Stimulated activated naive CD8-positive, alpha-beta T cell treated with anti-CD3 and anti-CD28 coated beads, Interleukin-15, amount 100 ng/mL, for 72 hours (primary cell): ENCODE results near the gene MSX2.

ENCODE experiments used
- ATAC-seq: fragments of 150-1000 bp; cut with Tn5 transposase; 2 replicates; pipeline ENCODE4 v1.10.0; 2021; ENCODE audit warnings: mild to moderate bottlenecking, moderate library complexity
- DNase-seq, 2 donors: peaks; one replicate each; pipeline ENCODE4 v3.0.0; 2021 to 2022
- H3K27ac Mint-ChIP-seq, 2 donors: one replicate each; pipeline ENCODE4 v1.8.0; 2022; ENCODE audit warnings: mild to moderate bottlenecking in 2 of 2, mixed read lengths in 2 of 2, moderate library complexity in 2 of 2
- H3K27me3 Mint-ChIP-seq: one replicate; pipeline ENCODE4 v1.8.0; 2022; ENCODE audit warnings: mixed read lengths
- H3K4me1 Mint-ChIP-seq: one replicate; pipeline ENCODE4 v1.8.0; 2022; ENCODE audit warnings: mild to moderate bottlenecking, mixed read lengths
- H3K4me3 Mint-ChIP-seq, 2 donors: one replicate each; pipeline ENCODE4 v1.8.0; 2022; ENCODE audit warnings: mild to moderate bottlenecking in 2 of 2, mixed read lengths in 2 of 2, moderate library complexity in 1 of 2
- H3K9me3 Mint-ChIP-seq, 2 donors: one replicate each; pipeline ENCODE4 v1.8.0; 2022; ENCODE audit warnings: mixed read lengths in 2 of 2

Gene MSX2

DNA sequence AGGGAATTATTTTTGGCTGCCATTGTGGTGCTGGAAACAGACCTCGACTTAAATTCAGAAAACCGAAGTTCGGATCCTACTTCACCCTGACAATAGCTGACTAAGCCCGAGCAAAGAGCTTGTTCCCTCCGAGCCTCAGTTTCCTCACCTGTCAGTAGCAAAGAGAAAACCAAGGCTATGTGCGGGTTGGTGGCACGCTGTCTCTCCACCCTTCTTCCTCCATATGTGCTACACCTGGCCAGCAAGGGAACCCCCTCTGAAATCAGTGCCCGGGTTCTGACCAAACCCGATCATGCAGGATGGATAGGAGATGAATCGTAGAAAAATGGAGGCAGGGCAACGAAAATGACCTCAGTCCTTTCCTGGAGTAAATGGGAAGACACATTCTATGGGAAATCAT, 16.7 kb upstream of the MSX2 start:
- no peak for DNase-seq
- no peak overlapping the region for H3K4me3 Mint-ChIP-seq
- no peak for ATAC-seq
- H3K27me3 Mint-ChIP-seq, result peaks cover 16% of the 10 kb centered on the region
- no peaks in the 10 kb centered on the region for H3K4me1 Mint-ChIP-seq
- no peaks in the 10 kb centered on the region for H3K9me3 Mint-ChIP-seq
- H3K27ac Mint-ChIP-seq, result no peak overlapping the region

GRCh38 chr5:174708476-174709207, 15.7 kb upstream of the MSX2 start:
- Mint-ChIP-seq H3K4me1 (no peaks in the 10 kb centered on the region), H3K4me3 (no peak overlapping the region)
- ATAC-seq, result no peak

DNA sequence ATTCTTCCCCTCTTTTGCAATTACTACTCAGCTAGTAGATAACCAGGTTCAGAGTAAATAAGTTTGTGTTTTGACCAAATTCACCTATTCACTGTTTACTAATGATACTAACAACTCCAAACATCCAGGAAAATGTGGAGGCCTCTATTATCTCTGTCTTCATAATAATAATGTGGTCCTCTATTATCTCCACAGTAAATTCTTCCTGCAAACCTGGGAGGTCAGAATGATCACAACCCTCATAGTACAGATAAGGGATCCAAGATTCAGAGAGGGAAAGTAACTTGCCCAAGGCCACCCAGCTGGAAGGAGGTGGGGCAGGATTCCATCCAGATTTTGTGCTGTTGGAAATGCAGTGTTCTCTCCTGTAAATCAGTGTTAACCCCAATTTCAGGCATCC, 9.6 kb upstream of the MSX2 start:
- no peak for ATAC-seq

More at GRCh38 chr5:174708476-174709207, 15.7 kb upstream of the MSX2 start:
- no peaks in the 10 kb centered on the region for H3K9me3 Mint-ChIP-seq
- peaks cover 20% of the 10 kb centered on the region for H3K27me3 Mint-ChIP-seq
- DNase-seq, result no peak
- H3K27ac Mint-ChIP-seq, result no peak overlapping the region

DNA sequence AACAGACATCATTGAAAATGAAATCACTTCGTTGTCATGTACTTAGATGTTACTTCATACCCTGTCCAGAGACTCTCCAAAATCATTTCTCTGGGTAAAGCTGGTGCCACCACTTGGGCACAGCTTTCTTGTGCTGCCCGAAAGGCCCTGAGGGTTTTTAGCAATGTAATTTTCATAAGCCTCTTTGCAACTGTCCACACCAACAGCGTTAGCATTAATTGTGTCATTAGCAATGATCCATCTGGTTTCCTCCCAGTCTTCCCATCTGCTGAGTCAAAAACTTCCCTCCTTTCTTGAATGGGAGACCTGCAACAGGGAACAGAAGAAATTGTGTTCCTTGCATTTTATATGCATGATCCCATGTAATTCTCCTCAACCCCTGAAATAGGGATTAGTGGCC, 8.6 kb upstream of the MSX2 start:
- no peak for ATAC-seq
- Mint-ChIP-seq H3K9me3 (no peaks in the 10 kb centered on the region), H3K4me1 (peaks cover 6% of the 10 kb centered on the region), H3K27me3 (peaks cover 47% of the 10 kb centered on the region), H3K27ac (no peak overlapping the region), H3K4me3 (no peak overlapping the region)
- no peak for DNase-seq

More for the DNA sequence above, 9.6 kb upstream of the MSX2 start:
- Mint-ChIP-seq H3K27ac (no peak overlapping the region), H3K4me1 (no peaks in the 10 kb centered on the region), H3K27me3 (peaks cover 36% of the 10 kb centered on the region), H3K4me3 (no peak overlapping the region), H3K9me3 (no peaks in the 10 kb centered on the region)
- DNase-seq, result no peak

DNA sequence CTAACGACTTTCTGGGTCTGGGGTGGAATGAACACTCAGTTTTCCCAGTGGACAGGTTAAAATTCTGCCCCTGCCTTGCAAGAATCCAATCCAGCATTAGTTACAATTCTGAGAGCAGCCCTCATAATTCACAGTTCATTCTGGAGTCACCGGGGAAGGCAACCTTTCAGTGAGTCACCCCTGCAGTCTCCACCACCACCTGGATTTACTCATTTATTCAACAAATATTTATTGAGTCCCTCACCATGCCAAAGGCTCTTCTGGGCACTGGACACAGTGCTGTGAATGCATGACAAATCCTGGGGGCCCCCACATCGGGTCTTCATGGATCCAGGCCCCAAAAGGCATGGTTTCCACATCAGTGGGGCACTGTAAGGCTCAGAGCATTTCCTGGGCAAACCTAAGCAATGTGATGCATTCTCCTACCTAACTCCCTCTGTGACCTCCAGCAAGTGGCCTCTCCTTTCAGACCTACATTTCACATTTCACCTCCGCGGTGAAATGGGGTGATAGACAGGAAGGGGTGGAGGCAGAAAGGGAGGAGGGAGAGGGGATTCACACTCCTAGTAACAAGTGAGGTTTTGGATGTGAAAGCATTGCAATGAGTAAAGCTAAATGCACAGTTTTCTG, 6.4 kb upstream of the MSX2 start:
- H3K4me3 Mint-ChIP-seq, result no peak overlapping the region
- peaks cover 6% of the 10 kb centered on the region for H3K4me1 Mint-ChIP-seq
- H3K27ac Mint-ChIP-seq, result no peak overlapping the region
- ATAC-seq, result no peak
- no peak for DNase-seq
- peaks cover 62% of the 10 kb centered on the region for H3K27me3 Mint-ChIP-seq
- no peaks in the 10 kb centered on the region for H3K9me3 Mint-ChIP-seq

- Mint-ChIP-seq H3K27ac (no peak overlapping the region), H3K4me1 (peaks cover 14% of the 10 kb centered on the region), H3K9me3 (no peaks in the 10 kb centered on the region), H3K4me3 (no peak overlapping the region), H3K27me3 (peaks cover 72% of the 10 kb centered on the region)
- DNase-seq (no peak), ATAC-seq (no peak)
Measured at GRCh38 chr5:174718880-174719610, 5.3 kb upstream of the MSX2 start.

GRCh38 chr5:174719793-174720611, 4.4 kb upstream of the MSX2 start:
- Mint-ChIP-seq H3K4me3 (no peak overlapping the region), H3K4me1 (peaks cover 21% of the 10 kb centered on the region)

GRCh38 chr5:174720612-174721529, 3.5 kb upstream of the MSX2 start:
- no peak for DNase-seq
- Mint-ChIP-seq H3K27ac (no peak overlapping the region), H3K9me3 (no peaks in the 10 kb centered on the region), H3K27me3 (peaks cover 85% of the 10 kb centered on the region), H3K4me1 (peaks cover 29% of the 10 kb centered on the region), H3K4me3 (no peak overlapping the region)
- no peak for ATAC-seq

More at GRCh38 chr5:174719793-174720611, 4.4 kb upstream of the MSX2 start:
- Mint-ChIP-seq H3K9me3 (no peaks in the 10 kb centered on the region), H3K27me3 (peaks cover 82% of the 10 kb centered on the region), H3K27ac (no peak overlapping the region)
- ATAC-seq (no peak), DNase-seq (no peak)

GRCh38 chr5:174721530-174722432, 2.6 kb upstream of the MSX2 start:
- H3K27ac Mint-ChIP-seq, result no peak overlapping the region
- no peak for ATAC-seq
- no peaks in the 10 kb centered on the region for H3K9me3 Mint-ChIP-seq
- DNase-seq, result no peak
- peaks cover 90% of the 10 kb centered on the region for H3K27me3 Mint-ChIP-seq
- peaks cover 31% of the 10 kb centered on the region for H3K4me1 Mint-ChIP-seq
- H3K4me3 Mint-ChIP-seq, result no peak overlapping the region

GRCh38 chr5:174722500-174722899, 1.9 kb upstream of the MSX2 start:
- peaks cover 31% of the 10 kb centered on the region for H3K4me1 Mint-ChIP-seq
- DNase-seq (no peak), ATAC-seq (no peak)
- no peak overlapping the region for H3K4me3 Mint-ChIP-seq
- no peaks in the 10 kb centered on the region for H3K9me3 Mint-ChIP-seq
- peaks cover 97% of the 10 kb centered on the region for H3K27me3 Mint-ChIP-seq
- no peak overlapping the region for H3K27ac Mint-ChIP-seq

DNA sequence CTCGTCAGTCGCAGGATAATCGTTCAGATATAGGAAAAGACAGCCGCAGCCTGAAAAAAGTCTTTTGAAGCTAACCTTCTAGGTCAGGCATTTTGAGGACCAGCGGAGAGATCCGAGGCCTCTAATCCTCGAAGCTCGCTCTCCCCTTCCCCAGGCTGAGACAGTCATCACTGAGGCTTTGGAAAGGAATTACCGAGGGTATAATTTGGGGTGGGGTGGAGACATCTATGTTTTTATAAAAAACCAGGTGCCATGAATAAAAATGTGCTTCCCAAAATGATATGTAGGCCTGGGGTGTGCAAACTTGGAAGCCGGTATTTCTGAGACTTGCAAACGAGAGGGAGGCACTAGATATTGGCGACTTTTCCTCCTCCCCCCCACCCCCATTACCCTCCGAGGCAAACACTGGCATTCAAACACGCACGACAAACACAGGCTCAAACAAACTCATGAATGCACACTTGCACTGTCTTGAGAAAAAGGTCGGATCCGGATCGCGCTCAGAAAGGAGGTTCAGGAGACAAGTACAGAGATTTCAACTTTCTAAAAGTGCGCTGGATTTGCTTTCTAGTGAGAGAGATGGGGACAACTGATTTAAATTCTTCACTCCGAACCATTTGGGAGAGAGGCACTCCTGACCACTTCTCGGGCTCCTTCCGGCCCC, 935 bp upstream of the MSX2 start:
- peak overlapping the region in 1 of 2 donors; percentile 54 for H3K27ac Mint-ChIP-seq
- H3K9me3 Mint-ChIP-seq, result no peaks in the 10 kb centered on the region
- peak overlapping the region; percentile 79 to 82 for H3K4me3 Mint-ChIP-seq
- peaks cover 31% of the 10 kb centered on the region for H3K4me1 Mint-ChIP-seq
- ATAC-seq (no peak), DNase-seq (no peak)
- H3K27me3 Mint-ChIP-seq, result peaks cover 100% of the 10 kb centered on the region

DNA sequence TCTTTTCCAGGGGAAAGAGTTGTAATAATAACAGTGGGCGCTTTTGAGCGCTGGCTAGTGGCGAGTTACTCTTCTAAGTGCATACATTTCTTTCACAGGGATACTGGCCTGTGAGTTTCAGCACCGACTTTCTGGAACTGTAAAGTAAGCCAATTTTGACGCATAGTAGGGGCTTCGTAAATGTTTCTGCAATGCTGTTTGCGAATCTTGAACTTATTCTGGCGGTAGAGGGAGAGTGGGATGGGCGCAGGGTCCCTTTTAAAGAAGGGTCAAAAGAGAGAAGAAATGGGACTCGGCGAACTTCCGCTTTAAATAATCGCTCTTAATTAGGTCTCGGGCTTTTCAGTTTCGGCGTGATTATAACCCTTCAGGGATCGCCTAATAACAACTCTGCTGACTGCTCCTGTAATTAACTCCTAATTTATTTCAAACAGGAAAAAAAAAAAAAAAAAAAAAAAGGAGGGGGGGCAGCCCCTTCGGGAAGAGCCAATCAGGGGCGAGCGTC, 351 bp upstream of the MSX2 start:
- peaks cover 31% of the 10 kb centered on the region for H3K4me1 Mint-ChIP-seq
- peak overlapping the region; percentile 79 to 82 for H3K4me3 Mint-ChIP-seq
- peak overlapping the region in 1 of 2 donors; percentile 54 for H3K27ac Mint-ChIP-seq
- DNase-seq, result no peak
- no peaks in the 10 kb centered on the region for H3K9me3 Mint-ChIP-seq
- ATAC-seq, result no peak
- H3K27me3 Mint-ChIP-seq, result peaks cover 100% of the 10 kb centered on the region

DNA sequence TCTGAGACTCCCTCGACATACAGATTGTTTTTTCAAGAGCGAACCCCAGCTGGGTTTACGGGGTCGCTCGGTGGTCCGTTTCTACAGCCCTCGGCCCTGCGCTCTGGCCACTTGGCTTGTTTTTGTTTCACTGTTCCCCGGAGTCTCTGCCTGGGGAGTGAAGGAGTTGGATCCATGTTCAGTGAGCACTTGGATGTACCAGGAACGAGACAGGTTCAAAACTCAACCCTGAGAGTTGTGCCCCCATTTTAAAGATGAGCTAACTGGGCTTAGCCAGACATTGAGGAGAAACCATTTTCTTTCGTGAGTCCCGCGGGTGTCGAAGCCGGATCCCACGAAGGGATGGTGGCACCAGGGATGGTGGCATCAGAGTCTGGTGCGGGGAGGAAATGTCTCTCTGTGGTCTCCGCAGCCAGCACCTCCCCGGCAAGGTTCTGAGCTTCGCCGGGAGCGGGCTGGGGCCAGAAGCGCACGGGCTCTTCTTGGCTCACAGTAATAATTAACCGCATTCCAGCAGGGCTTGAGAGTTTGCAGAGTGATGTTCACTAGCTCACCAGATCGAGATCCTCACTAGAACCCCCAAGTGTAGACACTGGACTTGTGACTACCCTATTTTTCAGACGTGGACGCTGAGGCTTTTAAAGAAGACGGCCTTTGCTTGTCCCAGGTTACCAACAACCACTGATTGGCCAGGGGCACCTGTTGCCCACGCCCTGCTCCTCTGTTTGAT, 1.0 kb downstream of the MSX2 start:
- H3K27me3 Mint-ChIP-seq, result peaks cover 99% of the 10 kb centered on the region
- no peak for DNase-seq

More for the DNA sequence above, 1.0 kb downstream of the MSX2 start:
- Mint-ChIP-seq H3K4me1 (peaks cover 28% of the 10 kb centered on the region), H3K9me3 (no peaks in the 10 kb centered on the region), H3K4me3 (peak overlapping the region; percentile 35 to 82), H3K27ac (no peak overlapping the region)
- no peak for ATAC-seq
